GM21360 (cell line): ENCODE data around the gene SQSTM1.
A peak's percentile ranks its signal among the peaks of the same experiment; 100 is the strongest.

Experiments
- ATAC-seq: cut with Tn5 transposase; IDR thresholded peaks from one replicate; pipeline ENCODE4 v1.9.1; 2021; ENCODE audit warnings: mild to moderate bottlenecking, moderate library complexity; ENCODE audit not compliant: unreplicated experiment

The SQSTM1 gene

GRCh38 chr5:179794575-179794974, 26.1 kb upstream of the SQSTM1 start:
- no peak for ATAC-seq

- ATAC-seq, result peak; percentile 1
These were observed 25.4 kb upstream of the SQSTM1 start for GRCh38 chr5:179795049-179795862.

- ATAC-seq, result peak; percentile 67
These were observed 24.6 kb upstream of the SQSTM1 start for GRCh38 chr5:179795863-179796833.

GRCh38 chr5:179796877-179797608, 23.7 kb upstream of the SQSTM1 start:
- ATAC-seq, result no peak

- no peak for ATAC-seq
These were observed 23.0 kb upstream of the SQSTM1 start for GRCh38 chr5:179797741-179798140.

GRCh38 chr5:179798144-179798770, 22.4 kb upstream of the SQSTM1 start:
- no peak for ATAC-seq

- ATAC-seq, result no peak
These were observed 21.7 kb upstream of the SQSTM1 start for GRCh38 chr5:179798771-179799643.

- no peak for ATAC-seq
These were observed 21.1 kb upstream of the SQSTM1 start for GRCh38 chr5:179799644-179799973.

- no peak for ATAC-seq
These were observed 20.5 kb upstream of the SQSTM1 start for GRCh38 chr5:179800071-179800695.

GRCh38 chr5:179800696-179801201, 20.0 kb upstream of the SQSTM1 start:
- no peak for ATAC-seq

GRCh38 chr5:179801304-179802206, 19.1 kb upstream of the SQSTM1 start:
- no peak for ATAC-seq

- no peak for ATAC-seq
These were observed 18.4 kb upstream of the SQSTM1 start for GRCh38 chr5:179802207-179802883.

- no peak for ATAC-seq
These were observed 17.6 kb upstream of the SQSTM1 start for GRCh38 chr5:179802950-179803562.

- no peak for ATAC-seq
These were observed 16.8 kb upstream of the SQSTM1 start for GRCh38 chr5:179803651-179804554.

- ATAC-seq, result no peak
These were observed 16.2 kb upstream of the SQSTM1 start for GRCh38 chr5:179804555-179804947.

GRCh38 chr5:179805070-179805528, 15.6 kb upstream of the SQSTM1 start:
- no peak for ATAC-seq
